GM18861 (cell line): Measurements from ENCODE around the gene CLDN19.
A peak's percentile ranks its signal among the peaks of the same experiment; 100 is the strongest.

Source experiments
- ATAC-seq: cut with Tn5 transposase; IDR thresholded peaks from one replicate; pipeline ENCODE4 v1.9.1; 2021; ENCODE audit not compliant: unreplicated experiment

Gene CLDN19, protein sequence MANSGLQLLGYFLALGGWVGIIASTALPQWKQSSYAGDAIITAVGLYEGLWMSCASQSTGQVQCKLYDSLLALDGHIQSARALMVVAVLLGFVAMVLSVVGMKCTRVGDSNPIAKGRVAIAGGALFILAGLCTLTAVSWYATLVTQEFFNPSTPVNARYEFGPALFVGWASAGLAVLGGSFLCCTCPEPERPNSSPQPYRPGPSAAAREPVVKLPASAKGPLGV

DNA sequence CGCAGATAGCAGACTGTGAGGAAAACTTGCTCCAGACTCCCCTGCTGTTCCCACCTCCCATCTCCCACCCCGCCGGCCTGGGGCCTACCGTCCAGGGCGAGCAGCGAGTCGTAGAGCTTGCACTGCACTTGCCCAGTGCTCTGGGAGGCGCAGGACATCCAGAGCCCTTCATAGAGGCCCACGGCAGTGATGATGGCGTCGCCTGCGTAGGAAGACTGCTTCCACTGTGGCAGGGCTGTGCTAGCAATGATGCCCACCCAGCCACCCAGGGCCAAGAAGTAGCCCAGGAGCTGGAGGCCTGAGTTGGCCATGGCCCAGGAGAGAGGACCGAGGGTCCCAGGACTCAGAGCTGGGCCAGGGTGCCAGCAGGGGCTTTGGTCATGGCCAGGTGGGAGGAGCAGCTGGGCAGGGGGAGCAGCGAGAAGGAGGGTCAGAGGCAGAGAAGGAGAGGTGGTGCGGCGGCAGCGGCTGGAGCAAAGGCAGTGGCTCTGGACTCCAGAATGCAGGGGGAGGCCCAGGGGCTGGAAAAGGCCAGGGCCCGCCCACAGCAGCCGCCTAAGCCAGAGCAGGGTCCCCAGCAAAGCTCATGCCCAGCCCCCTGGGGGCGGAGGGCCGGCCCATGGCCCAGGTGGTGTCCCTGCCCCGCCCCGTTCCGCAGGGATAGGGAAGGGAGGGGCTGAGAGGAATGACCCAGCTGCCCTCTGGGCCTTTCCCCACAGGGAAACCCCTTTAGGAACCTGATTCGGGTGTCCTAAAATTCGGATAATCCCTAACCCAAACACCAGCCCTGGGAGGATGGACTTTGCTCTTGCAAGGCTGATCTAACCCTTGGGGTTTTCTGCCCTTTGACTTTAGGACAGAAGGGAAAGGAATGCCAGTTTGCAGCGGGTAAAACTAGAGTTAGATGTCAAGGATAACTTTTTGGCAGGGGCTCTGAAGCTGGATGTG is at the start of gene CLDN19:
Gene CLDN19, minus strand, starts transcription at position 484 of the 948 bp plus-strand sequence. Its CDS starts 173 bp downstream, at position 311.
- no peak for ATAC-seq

GRCh38 chr1:42788021-42788420 is 48.0 kb upstream of the CLDN19 start:
- ATAC-seq: no peak

GRCh38 chr1:42786097-42786496 is 46.1 kb upstream of the CLDN19 start:
- ATAC-seq: no peak

DNA sequence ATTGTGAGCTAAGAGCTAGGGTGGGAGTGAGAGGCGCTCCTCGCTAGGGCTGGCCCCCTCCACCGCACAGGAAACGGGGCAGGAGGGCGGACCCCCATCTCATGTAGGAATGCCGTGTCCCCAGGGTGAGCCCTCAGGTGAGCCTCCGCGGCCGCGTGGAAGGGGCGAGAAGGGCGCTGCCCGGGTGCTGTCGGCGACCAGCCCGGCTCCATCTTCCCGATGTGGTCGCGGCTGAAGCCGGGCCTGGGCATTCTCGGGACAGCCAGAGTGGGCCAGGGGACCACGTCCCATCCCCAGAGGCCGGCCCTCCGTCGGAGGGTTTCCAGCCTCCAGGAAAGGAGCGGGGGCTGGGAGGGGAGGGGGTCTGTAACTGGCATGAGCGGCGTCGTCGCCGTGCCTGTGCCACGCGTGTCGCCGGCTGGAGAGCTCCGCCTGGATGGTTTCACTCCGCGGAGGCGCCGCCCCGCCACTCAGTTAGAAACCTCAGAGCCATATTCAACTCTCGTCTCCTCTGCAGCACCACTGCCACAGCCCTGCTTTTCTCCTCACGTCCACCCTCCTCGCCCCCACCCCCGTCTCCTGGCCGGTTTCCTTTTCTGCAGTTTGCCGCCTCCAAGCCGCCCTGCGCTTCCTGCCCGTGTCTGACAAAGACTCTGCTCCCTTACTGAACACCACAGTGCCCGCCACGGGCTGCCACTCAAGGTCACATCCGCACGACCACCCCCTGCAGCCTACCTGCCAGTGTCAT is 45.1 kb upstream of the CLDN19 start, which contains the start of gene TMEM269:
Gene TMEM269, plus strand, starts transcription at position 46 of the 748 bp plus-strand sequence. CDS start 4,903 bp downstream, outside the sequence.
- ATAC-seq: no peak

DNA sequence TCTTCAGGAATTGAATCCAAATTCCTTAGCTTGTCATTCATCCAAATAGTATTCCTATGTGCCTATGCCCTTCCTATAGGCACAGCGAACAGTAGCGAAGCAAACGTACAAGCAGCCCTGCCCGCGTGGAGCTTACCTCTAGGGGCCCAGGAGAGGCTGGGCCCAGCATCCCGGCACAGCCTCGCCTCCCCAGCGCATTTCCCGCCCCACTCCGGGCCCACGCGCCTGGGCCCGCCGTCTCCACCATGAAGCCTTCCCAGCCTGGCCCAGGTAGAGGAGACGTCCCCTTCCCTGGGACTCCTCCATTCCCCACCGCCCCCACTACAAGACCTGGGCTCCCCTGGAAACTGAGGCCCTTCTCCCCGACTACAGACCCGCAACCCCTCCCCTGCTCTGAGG is 44.5 kb upstream of the CLDN19 start:
- ATAC-seq: no peak

- no peak for ATAC-seq
These were observed 43.1 kb upstream of the CLDN19 start for GRCh38 chr1:42783092-42783491.

DNA sequence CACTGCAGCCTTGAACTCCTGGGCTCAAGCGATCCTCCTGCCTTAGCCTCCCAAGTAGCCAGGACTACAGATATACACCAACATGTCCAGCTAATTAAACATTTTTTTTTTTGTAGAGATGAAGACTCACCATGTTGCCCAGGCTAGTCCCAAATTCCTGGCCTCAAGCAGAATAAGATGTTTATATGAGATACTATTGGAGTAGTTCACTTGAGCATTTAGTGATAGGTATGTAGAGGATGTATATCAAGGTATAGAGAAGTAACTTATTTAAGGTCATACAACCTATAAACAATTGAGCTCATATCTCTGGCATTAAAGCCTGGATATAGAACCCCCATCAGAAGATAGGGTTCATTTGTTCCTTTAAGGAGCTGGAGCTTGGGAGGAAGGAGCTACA is 40.1 kb upstream of the CLDN19 start:
- no peak for ATAC-seq

- ATAC-seq: no peak
These were observed 39.7 kb upstream of the CLDN19 start for GRCh38 chr1:42779725-42780124.

- no peak for ATAC-seq
These were observed 37.8 kb upstream of the CLDN19 start for GRCh38 chr1:42777852-42778251.

DNA sequence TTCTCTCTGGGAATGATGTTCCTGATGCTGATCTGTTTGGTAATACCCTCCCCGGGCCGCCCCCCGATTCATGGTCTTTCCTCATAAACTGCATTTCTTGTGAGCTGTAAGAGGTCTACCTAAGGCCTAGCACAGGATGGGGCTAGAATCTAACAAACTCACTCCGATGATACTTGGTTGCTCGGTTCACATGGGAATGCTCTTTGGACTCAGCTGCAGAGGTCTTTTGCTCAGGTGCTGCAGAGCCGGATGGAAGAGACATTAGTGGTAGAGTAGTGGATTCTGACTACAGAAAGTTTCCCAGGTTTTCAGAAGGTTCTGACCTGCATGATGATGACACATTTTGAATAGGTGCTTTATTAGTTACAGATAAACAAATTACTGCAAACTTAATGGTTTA is 36.5 kb upstream of the CLDN19 start:
- no peak for ATAC-seq

DNA sequence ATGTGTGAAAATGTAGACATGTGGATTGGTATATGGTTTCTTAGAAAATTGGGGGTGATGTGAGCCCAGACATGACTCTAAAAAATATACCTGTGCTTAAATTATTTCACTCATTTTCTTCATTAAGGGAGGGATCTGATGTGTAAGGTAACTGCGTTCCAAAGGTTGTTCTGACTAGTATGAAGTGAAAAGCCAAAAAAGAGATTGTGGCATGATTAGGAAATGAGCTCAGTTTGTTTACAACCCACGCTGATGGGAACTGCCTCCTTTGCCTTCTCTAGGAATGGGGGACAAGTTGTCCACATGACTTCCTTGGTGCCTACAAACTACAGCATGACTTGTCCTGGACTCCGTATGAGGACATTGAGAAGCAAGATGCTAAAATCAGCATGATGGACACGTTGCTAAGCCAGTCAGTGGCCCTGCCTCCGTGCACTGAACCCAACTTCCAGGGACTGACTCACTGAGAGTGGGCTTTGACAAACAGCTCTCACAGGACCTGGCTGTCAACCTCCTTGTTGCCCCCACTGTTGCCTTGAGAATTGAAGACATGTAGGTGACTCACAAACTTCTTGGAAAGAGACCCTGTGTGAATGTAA is 35.0 kb upstream of the CLDN19 start:
- ATAC-seq: no peak

- ATAC-seq: no peak
These were observed 33.4 kb upstream of the CLDN19 start for GRCh38 chr1:42773420-42773819.

- ATAC-seq: no peak
These were observed 29.8 kb upstream of the CLDN19 start for GRCh38 chr1:42769811-42770210.

DNA sequence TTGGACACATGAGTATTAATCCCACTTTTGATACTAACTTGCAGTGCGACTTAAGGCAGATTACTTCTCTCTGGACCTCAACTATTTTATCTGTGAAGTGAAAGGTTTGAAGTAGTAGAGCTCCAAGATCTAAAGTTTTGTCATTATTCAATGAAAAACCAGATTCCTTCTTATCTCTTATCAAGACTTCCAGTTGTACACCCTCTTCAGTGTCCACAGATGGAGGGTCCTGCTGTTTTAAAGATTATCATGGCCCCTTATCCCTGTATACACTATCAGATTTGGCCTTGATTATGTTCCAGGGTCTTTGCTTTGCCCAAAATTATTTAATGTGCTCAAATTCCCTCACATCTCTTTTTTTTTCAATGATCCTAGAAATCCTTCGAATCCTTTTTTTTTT is 28.1 kb upstream of the CLDN19 start:
- no peak for ATAC-seq

GRCh38 chr1:42767510-42768000 is 27.5 kb upstream of the CLDN19 start:
- ATAC-seq: peak; percentile 4

DNA sequence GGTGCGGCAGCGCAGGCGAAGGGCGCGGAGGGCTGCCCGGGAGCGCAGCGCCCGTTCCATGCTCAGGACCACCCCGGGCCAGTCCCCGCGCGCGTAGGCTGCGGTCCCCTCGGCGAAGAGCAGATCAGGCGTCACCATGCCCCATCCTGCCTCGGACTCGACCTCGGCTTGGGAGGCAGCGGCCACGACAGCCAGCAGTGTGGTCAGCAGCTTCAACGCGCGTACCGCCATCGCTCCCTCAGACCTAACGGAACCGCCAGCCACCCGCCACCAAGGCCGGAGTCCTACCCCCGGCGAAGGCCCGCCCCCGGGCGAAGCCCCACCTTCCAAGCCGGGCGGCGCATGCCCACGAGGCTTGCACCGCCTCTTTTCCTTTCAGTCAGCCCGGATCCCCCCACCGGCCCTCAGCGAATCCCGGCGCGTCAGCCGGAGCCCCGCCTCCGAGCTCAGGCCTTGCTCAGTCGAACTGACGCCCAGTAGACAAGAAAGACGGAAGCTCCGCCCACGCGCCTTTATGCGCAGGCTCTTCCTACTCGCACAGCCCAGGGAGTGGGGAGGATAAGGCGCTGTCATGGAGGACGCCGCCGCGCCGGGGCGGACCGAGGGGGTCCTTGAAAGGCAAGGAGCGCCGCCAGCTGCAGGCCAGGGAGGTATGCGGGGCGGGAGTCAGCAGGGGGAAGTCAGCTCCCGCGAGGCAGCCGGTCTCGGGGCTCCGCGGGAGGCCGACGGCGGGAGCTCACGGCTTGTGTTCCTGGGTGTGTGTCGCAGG is 26.9 kb upstream of the CLDN19 start, which contains the start of the genes C1orf50 and P3H1:
Gene C1orf50, plus strand, starts transcription at position 509 of the 769 bp plus-strand sequence. Its CDS starts 63 bp downstream, at position 572.
Gene P3H1, minus strand, starts transcription at position 288 of the 769 bp plus-strand sequence. Its CDS starts 57 bp downstream, at position 231.
- ATAC-seq: peak; percentile 86

- ATAC-seq: peak; percentile 17
These were observed 26.1 kb upstream of the CLDN19 start for GRCh38 chr1:42765832-42766740.

GRCh38 chr1:42765269-42765668 is 25.2 kb upstream of the CLDN19 start:
- no peak for ATAC-seq

GRCh38 chr1:42762269-42762668 is 22.2 kb upstream of the CLDN19 start:
- ATAC-seq: no peak
